ENCODE data around the gene EMC1.

GRCh38 chr1:19251305-19252196, at the start of gene EMC1, which contains the start of gene MRTO4:
- TF ChIP-seq CTCF (conservative IDR thresholded peaks at IDR 0.05) (no peak), EZH2 (IDR thresholded peaks at IDR 0.05; ENCODE audit: low read depth) (no peak)
